ENCODE results near the gene RWDD3.

RWDD3 gene

DNA sequence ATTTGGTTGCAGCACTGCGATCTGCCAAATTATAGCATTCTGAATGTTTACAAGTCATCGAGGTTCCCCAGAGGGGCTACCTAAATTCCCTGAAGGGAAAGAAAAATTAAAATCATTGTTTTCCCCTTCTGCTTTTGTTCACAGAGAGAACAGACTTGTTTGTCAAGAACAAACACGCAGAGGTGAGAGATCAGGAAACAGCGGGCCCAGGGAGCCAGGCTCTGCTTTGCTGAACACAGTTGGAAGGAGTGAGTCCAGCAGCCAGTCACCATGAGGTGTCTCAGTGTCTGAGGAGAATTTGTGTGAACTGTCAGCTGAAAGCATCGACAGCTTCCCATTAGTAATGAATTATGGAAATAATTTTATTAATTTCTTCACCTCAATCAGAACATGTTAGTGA lies 52.5 kb downstream of the RWDD3 start:
- DNase-seq, result peak; percentile 18

DNA sequence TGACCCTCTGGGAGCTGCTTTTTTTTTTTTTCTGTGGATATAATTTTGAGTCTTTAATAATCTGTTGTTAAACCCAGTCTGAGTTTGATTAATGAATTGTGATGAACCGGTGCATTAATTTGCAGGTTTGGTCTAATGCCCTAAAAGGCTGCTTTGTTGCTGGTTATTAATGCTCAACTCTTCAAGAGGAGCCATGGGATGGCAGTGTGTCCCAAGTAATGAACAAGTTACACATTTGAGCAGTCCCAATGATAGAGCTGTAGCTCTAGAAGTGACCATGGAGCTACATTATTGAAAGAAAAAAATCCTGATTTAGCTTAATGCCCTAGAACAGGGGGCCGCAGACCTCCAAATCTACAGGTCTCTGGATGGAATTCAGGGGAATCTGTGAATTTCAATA lies 53.1 kb downstream of the RWDD3 start:
- DNase-seq, result no peak

DNA sequence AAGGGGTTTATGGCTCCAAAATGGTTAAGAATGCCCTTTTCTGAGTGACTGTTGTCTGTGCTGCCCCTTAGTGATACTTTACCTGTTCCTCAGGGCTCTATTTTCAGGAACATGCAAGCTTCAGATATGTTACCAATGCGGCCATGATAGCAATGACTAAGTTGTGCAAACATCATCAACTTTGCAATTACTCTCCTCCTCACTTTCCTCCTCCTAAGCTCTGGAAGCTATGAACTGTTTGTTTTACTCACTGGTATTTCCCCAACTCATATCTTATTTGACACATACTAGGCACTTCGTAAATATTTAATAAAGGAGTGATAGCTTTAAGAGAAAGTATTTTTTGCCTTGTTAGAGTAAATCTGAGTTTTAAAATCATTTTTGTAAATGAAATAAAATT lies 53.8 kb downstream of the RWDD3 start:
- no peak for DNase-seq

All from NCI-H1436 treated with DMSO at 0.1 percent for 48 hours (cell line).